Stimulated activated CD8-positive, alpha-beta memory T cell treated with anti-CD3 and anti-CD28 coated beads, Interleukin-4, amount 100 ng/mL, for 1 hour (primary cell): Measurements from ENCODE around the gene GUCY1A2.

Source experiments
- DNase-seq, 2 donors: peaks; one replicate each; pipeline ENCODE4 v3.0.0-alpha.2; 2020; ENCODE audit warnings: low read depth in 2 of 2, low spot score in 1 of 2

The GUCY1A2 gene

DNA sequence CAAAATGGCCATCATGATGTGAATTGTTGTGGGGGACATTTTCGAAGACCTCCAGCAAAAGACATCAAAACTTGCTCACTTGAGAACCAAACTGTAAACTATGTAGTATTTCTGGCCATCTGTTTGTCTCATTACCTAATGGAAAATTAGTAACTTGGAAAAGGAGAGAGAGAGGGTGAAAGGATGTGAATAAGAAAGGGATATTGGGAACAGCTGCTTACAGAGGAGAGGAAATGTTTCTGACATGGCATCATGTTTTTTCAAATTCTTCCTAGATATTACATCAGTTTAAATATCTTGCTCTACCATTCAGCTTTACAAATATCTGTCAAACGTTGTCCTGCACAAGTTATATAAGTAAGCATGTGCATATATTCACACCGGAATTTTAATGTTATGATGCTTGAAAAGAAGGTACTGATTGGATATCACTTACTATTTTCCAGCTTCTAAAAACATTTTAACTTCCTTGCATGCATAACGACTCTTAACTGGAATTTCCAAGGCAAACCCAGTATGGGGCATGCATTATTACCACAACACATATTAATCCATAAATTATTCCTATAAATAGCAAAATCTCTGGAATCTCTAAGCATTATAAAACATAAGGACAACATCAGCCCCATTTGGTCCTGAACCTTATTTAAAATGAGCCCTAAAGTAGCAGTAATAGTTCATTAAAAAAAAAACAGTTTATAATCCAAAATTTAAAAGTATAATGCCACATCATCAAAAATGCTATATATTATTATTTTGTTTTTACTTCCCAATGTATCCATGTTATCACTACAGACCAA lies 20.0 kb downstream of the GUCY1A2 start:
- no peak for DNase-seq

DNA sequence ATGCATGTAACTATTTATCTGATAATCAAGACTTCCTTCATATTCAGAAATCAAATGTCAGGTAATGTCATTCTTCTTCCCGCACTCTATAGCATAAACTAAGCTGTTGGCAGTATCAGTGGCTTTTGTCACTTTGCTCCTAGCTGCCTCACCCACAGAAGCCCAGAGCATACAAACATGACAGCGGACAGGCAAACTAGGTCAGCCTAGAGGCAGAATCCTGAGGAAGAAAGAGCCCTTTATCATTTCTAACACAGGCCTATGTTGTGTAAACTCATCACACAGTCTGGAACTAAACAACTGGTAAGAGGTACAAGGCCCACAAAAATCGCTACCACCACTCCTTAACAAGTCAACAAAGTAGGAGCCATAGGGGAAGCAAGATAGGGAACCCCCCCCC lies 21.0 kb downstream of the GUCY1A2 start:
- no peak for DNase-seq

DNA sequence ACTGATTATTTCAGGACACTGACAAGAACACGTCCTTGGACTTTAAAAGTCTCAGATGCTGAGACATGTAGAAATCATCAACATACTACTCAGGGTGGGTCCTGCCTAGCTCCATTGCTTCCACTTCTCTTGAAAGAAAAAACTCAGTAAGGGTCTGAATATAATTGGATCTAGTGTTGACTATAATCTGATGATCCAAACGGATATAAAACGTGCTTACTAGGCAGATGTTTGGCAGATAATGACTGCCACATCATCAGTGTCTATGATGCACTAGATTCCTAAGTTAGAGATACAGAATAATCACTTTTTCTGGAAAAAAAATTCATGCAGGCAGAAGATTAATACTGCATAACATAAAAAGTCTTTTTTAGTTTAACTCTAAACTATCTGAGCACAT lies 21.6 kb downstream of the GUCY1A2 start:
- no peak for DNase-seq

DNA sequence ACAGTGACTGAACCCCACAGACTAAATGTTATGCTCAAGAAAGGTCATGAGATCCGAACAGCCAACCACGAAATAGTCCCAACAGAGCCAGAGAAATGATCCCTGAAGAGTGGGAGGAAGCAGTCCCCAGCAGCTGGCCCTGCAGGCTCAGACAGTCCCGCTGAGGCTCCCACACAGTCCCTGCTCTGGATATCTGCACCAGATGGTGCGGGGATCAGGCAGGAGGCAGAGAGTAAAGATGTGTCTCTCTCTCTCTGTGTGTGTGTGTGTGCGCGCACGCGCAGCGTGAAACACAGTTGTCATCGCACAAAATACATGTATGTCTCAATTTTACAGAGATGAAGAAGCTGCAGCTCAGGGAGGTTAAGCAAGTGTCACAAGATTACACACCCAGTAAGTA lies 27.9 kb downstream of the GUCY1A2 start:
- DNase-seq: no peak

DNA sequence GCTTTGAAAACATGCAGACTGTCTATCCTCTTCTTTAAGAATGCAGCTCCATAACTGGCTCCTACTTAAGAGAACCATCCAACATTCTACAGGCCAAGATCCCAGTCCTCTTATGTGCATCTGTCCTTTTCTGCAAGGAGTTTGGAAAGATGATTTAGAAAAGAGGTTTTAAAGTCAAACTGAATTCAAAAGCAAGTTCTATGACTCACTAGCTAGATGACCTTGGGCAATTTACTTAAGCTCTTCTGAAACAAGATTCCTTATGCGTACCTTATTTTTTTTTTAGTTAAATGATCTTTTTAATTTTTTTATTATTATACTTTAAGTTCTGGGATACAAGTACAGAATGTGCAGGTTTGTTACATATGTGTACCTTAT lies 29.2 kb downstream of the GUCY1A2 start:
- DNase-seq: no peak

DNA sequence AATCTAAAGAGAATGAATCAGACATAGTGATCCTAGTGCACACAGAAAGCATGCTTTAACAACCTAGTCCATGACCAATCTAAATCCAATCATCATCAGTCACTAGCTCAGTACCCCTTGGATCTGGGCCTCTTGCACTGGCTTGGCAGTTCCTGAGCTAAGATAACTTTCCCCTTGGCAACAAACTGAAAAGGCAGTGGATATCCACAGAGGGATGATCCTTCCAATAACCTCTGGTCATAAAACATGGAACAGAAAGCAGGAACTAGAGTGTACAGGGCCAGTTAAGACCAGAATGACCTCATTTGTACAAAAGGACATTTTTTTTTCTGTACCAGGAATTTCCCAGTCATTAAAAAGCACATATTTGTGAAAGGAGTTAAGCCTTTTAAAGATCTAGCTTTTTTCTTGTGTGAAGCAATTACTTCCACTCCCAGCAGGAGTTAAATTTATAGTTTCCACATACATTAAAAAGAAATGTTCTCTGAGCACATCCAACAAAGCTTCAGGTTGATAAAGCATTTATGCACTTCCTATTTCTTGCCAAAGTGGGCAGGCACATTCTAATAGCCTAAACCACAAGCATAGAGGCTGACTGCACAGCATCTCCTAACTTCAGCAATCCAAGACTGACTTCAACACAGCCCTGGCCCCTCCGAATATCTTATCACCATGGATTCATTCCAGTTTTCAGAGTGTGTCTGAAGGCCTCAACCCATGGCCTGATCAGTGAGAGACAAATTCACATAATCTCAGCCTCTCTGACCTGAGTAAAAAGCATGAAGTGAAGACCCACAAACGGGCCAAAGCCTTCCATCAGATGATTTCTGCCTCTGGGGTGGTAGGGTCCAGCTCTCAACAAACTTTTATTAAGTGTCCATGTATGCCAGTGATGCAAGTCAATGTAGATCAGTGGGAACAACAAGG lies 29.9 kb downstream of the GUCY1A2 start:
- DNase-seq: no peak

DNA sequence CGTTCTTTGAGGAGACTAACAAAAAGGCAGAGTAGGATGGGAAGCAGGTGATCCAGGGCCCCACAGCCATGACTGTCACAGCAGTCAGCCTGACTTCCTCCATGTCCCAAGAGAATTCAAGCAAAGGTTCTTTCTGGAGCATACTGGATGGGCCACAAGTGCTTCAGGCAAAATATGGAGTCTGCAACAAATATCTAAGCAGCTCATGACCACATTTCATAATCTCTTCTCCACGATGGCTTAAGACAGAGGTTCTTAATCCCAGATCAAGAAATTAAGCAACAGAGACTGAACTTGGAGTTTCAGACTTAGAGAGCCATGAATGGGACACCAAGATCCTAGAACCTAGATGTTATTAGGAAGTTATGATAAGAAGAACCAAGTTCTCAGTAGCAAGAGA lies 31.6 kb downstream of the GUCY1A2 start:
- DNase-seq: no peak

DNA sequence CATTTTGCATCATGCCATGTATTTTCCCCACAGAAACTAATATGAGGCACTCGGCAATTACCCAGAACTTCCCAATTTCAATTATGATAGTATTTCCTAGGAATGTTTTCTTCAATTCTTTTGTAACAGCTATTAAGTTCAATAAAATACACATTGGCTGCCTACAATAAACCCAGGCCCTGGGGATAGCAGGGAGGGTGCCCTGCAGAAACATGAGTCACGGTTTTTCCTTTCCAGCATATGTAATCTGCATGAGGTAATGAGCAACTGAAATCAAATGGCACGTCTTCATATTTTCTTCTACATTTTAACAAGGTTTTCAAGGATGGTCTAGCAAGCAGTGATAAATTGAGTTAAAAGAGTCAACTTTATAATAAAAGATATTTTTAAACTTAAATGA lies 32.0 kb downstream of the GUCY1A2 start:
- DNase-seq: no peak

DNA sequence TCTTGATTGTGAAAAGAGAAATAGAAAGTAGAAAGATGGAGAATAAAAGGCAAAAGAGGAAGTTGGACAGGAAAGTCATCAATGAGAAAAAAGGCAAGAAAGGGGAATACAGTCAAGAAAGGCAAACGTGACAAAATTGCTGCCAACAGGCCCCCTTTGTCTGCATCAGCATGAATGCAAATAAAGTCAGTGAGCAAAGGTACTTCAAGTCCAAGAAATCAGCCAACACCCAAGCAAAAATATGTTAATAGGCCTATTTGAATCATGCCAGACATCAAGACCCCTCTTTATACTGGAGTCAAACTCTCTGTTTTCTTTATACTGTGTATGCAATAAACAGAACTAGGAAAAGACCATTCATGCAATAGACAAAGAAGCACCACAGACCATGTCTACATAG lies 34.3 kb downstream of the GUCY1A2 start:
- DNase-seq: no peak

DNA sequence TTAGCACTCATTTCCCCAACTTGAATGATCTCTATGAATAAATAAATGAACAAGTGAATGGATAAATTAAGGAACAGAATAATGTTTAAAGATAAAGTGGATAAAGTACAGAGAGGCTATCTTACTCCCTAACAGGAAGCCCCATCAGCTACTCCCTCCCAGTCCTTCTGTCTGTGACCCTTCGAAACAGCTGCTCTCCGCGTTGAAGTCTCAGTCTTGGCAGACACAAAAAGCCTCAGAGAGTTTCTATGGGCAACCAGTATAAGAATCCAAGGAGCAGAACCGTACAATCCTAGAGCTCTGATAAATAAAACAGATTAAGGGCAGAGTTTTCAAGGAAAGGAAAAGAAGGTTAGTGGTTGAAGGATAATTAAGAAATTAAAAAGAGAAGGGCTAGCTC lies 35.0 kb downstream of the GUCY1A2 start:
- DNase-seq: no peak

DNA sequence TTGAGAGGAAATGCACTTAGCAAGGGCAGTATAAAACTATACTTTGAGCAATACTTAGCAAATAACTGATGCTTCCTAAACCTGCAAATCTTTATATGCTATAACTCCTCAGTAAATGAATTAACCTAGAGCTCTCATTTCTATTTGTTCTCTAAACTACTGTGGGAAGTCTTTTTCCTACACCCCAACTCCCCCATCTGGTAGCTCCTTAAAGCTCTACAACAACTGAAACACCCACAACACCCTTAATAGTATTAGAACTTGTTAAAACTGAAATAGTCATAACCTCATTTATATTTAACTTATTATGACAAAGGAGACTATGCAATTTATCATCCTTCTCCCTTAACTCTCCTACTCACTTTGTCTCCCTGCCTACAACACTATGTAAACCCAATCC lies 43.4 kb downstream of the GUCY1A2 start:
- no peak for DNase-seq

DNA sequence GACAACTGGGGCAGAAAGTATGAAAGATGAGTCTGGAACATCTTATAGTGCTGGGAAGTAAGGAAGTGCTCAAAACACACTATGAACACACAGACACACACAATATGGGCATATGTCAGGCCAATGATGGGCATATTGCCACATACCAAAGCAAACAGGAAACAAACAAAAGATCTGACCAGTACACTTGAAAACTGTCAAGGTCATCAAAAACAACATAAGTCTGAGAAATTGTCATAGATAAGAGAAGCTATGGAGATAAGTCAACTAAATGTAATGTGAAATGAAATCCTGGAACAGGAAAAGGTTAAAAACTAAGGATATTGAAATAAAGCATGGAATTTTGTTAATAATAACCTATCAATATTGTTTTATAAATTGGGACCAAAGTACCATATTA lies 46.4 kb downstream of the GUCY1A2 start:
- DNase-seq: no peak

DNA sequence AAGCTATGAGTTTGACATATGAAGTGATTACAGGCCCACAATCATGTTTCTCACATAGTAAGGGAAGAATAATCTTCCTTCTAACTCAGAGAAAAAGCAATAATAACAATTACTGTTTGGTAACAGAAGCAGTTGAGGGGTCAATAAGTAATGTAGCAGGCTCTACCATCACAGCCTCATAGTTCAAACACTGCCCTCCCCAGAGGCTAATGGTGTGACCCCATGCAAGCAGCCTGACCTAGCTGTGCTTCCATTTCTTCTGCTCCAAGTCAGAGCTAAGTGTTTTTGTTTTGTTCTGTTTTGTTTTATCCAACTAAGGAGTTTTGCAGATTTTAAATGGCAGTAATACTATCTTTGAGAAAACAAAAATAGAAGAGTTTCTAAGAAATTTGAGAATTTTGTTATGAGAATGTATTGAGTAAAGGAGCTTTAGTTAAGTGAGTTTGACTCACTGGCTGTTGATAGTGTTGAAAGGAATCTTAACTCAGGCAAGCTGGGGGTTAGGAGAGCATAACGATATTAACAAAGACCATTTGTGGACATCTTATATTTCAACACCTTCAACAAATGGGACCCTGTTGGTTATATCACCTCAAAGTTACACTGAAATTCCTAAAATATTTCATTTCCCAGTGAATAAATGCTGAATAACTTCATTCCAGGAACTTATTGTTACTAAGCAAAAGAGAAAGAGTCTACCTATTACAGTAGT lies 48.5 kb downstream of the GUCY1A2 start:
- no peak for DNase-seq

DNA sequence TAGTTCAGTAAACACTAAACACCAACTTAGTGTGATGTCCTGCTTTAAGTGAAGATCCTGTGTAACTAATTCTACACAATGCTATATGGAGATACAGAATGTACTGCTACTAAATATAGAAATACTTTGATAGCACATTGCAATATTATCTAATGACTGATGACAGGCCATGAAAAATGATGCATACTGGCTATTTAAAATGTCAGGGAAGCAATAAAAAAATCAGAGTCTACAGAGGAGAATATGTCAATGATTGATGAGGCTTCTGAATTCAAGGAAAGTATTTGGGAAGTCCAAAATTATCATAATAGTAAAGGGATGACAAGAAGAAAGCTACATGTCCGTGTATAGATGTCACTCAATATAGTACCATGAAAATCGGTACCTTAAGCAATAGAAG lies 55.3 kb downstream of the GUCY1A2 start:
- no peak for DNase-seq

DNA sequence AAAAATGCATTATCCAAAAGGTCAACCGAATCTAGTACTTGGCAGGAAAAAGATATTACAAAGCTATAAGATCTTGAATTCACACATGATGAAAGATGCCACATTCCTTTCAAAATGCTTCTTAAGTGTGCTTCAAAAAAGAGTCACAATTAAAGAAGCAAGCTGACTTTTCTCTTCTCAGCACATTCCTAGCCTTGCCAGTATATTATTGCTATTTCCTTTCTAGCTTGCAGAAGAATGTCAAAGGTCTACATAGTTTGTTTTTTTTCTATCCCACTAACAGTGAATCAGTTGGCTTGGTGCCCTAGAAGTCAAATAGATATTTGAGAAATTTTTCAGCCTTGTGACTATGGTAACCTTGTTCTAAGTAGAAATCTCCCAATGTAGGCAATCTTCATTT lies 56.8 kb downstream of the GUCY1A2 start:
- no peak for DNase-seq

DNA sequence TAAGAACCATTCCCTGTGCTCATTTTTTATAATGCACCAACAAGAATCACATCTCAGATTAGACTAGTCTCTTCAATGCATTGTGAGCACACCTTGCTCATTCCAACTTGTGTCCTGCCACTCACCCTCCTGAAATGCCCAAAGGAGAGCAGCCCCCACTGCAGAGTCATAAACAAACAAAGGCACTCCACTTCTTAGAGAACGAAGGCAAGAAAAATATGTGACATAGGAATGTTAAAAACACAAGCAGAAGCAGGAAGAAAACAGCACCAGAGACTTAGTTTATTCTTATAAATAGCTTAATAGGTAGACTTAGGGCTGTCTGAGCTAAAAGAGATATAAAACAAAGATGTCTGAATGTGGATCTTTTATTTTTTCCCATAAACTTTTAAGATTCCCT lies 57.2 kb downstream of the GUCY1A2 start:
- no peak for DNase-seq

DNA sequence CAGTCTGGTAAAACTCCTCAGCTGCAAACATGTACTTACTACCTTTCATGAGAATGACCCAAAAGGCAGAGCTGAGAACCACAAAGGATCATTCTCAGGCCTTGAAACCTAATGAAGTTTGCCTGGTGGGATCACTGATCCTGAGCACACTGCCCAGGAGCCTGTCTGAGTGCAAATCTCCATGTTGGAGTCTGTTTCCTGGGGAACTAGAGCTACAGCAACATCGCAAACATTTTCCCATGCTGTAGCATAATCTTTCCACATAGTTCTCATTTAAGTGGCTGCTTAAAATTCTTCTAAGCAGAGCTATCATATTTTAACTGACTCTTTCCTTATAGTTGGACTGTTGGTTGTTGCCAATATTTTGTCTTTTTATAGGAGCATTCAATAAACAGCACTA lies 58.5 kb downstream of the GUCY1A2 start:
- DNase-seq: no peak

DNA sequence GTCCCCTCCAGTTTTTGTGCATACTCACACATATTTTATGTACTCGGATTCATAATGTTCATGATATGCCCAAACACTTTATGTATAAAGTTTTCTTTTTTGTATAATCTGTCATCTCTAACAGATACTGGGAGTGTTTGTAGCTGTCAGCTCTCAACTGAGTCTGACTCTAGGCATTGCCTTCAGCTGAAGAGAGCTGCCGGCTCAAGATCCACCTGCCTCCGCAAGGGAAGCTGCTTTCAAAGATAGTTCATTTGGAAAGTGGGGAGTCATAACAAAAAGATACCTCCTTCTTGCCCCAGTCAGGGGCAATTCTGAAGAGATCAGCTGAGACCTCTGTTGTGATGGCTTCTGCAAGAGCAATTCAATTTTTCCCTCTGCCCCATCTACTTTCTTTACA lies 58.9 kb downstream of the GUCY1A2 start:
- DNase-seq: no peak

DNA sequence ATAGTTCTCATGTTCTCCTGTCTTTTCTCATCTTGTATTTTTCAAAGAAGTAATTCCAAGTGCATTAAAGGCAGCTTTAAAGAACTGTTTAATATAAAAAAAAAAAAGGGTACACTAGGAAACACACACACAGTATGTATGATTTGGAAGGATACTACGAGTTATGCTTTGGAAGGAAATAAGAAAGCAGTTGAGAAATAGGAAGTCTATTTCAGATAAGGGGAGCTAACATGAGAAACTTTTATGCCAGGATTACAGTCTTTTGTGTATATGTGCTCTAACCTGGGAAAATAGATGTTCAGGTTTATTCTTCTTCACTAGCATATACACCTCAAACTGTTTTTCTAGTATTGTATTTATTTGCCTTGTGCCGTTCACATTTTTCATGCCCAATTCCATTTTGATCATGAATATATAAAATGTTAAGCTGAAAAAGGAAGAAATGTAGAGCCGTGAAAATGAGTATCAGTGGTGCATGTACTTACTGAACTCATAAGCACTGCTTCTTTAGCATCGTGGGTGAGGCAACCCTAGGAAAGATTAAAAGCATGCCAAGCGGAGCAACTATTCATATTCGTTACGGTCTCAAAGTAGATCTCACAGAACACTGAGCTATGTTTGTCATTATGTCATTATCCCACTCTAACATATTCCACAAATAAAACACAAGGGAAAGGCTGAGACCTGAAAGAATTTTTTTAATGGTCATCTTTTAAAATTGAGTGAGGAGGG lies 59.6 kb downstream of the GUCY1A2 start:
- DNase-seq: no peak

DNA sequence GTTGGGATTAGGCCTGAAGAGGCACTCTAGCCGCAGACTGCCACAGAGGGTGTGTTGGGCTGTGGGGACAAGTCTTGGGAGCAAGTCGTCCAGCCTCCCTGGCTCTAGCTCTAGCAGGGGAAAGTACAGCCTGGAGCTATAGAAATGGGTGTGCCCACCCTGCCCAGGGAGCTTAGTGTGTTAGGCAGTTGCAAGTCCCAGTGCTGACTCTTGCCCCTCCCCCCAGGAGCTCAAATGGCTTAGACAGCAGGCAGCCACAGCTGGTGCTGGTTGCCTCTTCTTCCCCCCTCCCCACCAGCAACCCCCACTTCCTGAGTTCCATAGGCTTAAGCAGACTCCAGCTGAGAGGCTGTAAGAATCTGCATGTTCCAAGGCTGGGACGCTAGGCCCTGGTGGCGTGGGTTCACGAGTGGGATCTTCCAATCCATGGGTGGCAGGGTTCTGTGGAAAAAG lies 61.2 kb downstream of the GUCY1A2 start:
- DNase-seq: no peak

DNA sequence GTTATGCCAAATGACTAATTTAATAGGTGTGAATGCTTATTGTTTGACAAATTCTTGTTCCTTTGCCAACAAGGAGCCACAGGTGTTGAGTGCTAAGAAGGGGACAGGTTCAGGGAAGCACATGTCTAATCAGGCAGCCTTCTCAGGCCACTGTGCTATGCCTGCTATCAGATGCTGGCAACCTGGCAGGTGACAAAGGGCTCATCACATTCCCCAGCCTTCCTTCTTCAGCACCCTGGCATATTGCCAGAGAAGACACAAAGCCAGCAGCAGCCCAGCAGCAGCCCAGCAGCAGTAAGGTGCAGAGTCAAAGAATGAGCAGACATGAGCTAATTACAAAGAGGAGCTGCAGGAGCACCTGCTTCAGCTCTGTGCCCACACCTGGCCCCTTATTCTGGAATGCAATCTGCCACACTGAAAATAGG lies 68.2 kb downstream of the GUCY1A2 start:
- DNase-seq: no peak
